Neuronal stem cell (in vitro differentiated cells): ENCODE results near the gene PBOV1.

Source experiments
- DNase-seq: peaks from one replicate; pipeline ENCODE4 v3.0.0-alpha.2; 2013; ENCODE audit warnings: low spot score
- H2AFZ ChIP-seq: one replicate; pipeline ENCODE4 v1.6.1; 2013; ENCODE audit warnings: mild to moderate bottlenecking, low read length, inconsistent platforms
- H2AK5ac ChIP-seq: 2 replicates; pipeline ENCODE4 v1.6.1; 2013; ENCODE audit warnings: low read depth, mild to moderate bottlenecking, inconsistent platforms, low read length, moderate library complexity, mixed read lengths
- H2BK120ac ChIP-seq: 2 replicates; pipeline ENCODE4 v1.6.1; 2013; ENCODE audit warnings: low read depth, mild to moderate bottlenecking, inconsistent platforms, low read length, moderate library complexity, mixed read lengths
- H2BK12ac ChIP-seq: one replicate; pipeline ENCODE4 v1.6.1; 2013; ENCODE audit warnings: low read length, inconsistent platforms
- H2BK15ac ChIP-seq: 2 replicates; pipeline ENCODE4 v1.6.1; 2013; ENCODE audit warnings: mild to moderate bottlenecking, low read length, inconsistent platforms, mixed read lengths
- H2BK5ac ChIP-seq: one replicate; pipeline ENCODE4 v1.6.1; 2013; ENCODE audit warnings: inconsistent platforms, mild to moderate bottlenecking, low read length, moderate library complexity
- H3K14ac ChIP-seq: one replicate; pipeline ENCODE4 v1.6.1; 2013; ENCODE audit warnings: low read length, inconsistent platforms
- H3K18ac ChIP-seq: 2 replicates; pipeline ENCODE4 v1.6.1; 2013; ENCODE audit warnings: low read length, inconsistent platforms
- H3K23ac ChIP-seq: 2 replicates; pipeline ENCODE4 v1.6.1; 2013; ENCODE audit warnings: low read depth, mild to moderate bottlenecking, mixed read lengths, low read length, inconsistent platforms; ENCODE audit not compliant: poor library complexity
- H3K27ac ChIP-seq: replicated peaks from 3 replicates; pipeline ENCODE4 v1.5.1; 2013; ENCODE audit warnings: low read length, inconsistent platforms
- H3K27me3 ChIP-seq, 3 experiments: 2 replicates each; pipeline ENCODE4 v1.6.1; 2013; ENCODE audit warnings: low read length in 3 of 3, mild to moderate bottlenecking in 2 of 3, inconsistent platforms in 1 of 3, low read depth in 1 of 3, mixed read lengths in 1 of 3, moderate library complexity in 1 of 3; ENCODE audit not compliant: control insufficient read depth in 3 of 3, insufficient read depth in 3 of 3
- H3K36me3 ChIP-seq, 2 donors: replicated peaks in 1 of 2; 2 replicates each; pipeline ENCODE4 v1.6.1; 2013; ENCODE audit warnings: low read length in 2 of 2; ENCODE audit not compliant: control insufficient read depth in 2 of 2, insufficient read depth in 2 of 2
- H3K4ac ChIP-seq: 2 replicates; pipeline ENCODE4 v1.6.1; 2013; ENCODE audit warnings: inconsistent platforms, mild to moderate bottlenecking, low read length, moderate library complexity
- H3K4me1 ChIP-seq, 2 donors: 1 replicate in 1 of 2; 2 replicates in 1 of 2; pipeline ENCODE4 v1.6.1; 2013; ENCODE audit warnings: low read length in 2 of 2, low read depth in 1 of 2; ENCODE audit not compliant: control insufficient read depth in 2 of 2, insufficient read depth in 1 of 2
- H3K4me2 ChIP-seq: one replicate; pipeline ENCODE4 v1.6.1; 2013; ENCODE audit warnings: mild to moderate bottlenecking, low read length, inconsistent platforms; ENCODE audit not compliant: insufficient read depth, poor library complexity, severe bottlenecking
- H3K4me3 ChIP-seq, 2 donors: 2 replicates each; pipeline ENCODE4 v1.5.1; 2013; ENCODE audit warnings: low read length in 2 of 2, mild to moderate bottlenecking in 2 of 2, inconsistent platforms in 1 of 2, moderate library complexity in 1 of 2
- H3K79me1 ChIP-seq: one replicate; pipeline ENCODE4 v1.6.1; 2013; ENCODE audit warnings: low read depth, mild to moderate bottlenecking, inconsistent platforms, low read length, moderate library complexity
- H3K9ac ChIP-seq: one replicate; pipeline ENCODE4 v1.6.1; 2013; ENCODE audit warnings: mild to moderate bottlenecking, low read depth, low read length, inconsistent platforms; ENCODE audit not compliant: poor library complexity
- H3K9me3 ChIP-seq, 2 donors: replicated peaks in 1 of 2; 2 replicates each; pipeline versions ENCODE3 to v1.6.1; 2013; ENCODE audit warnings: low read length in 2 of 2, mild to moderate bottlenecking in 2 of 2, inconsistent platforms in 1 of 2, low read depth in 1 of 2, mixed read lengths in 1 of 2, moderate library complexity in 1 of 2; ENCODE audit not compliant: control insufficient read depth in 2 of 2, insufficient read depth in 1 of 2
- H4K8ac ChIP-seq: one replicate; pipeline ENCODE4 v1.6.1; 2013; ENCODE audit warnings: low read depth, mild to moderate bottlenecking, inconsistent platforms, low read length, moderate library complexity
- H4K91ac ChIP-seq: one replicate; pipeline ENCODE4 v1.6.1; 2013; ENCODE audit warnings: low read length, low read depth, mild to moderate bottlenecking, inconsistent platforms; ENCODE audit not compliant: poor library complexity
- WGBS, 2 donors: extraction: QIAGEN DNeasy Blood & Tissue Kit; methylation state at CpG; one replicate each; pipeline ENCODE4 v1.1.7; 2013; ENCODE audit warnings: missing lambda C conversion rate in 2 of 2, mixed read lengths in 1 of 2; ENCODE audit not compliant: insufficient read length in 2 of 2, insufficient replicate concordance in 1 of 2; ENCODE audit errors: extremely low coverage in 2 of 2; 5-methylcytosine and 5-hydroxymethylcytosine counted together

The PBOV1 gene

GRCh38 chr6:138248878-138249277, 30.6 kb upstream of the PBOV1 start:
- no peak overlapping the region for H3K4me3 ChIP-seq
- H2BK15ac ChIP-seq = no peak overlapping the region
- no peak overlapping the region for H3K27ac ChIP-seq
- H4K8ac ChIP-seq = no peak overlapping the region
- no peaks in the 10 kb centered on the region for H3K9me3 ChIP-seq
- WGBS, 2 donors = no CpG with 5 or more reads among the region's 1 CpG
- no peak overlapping the region for H3K23ac ChIP-seq
- H3K79me1 ChIP-seq = no peaks in the 10 kb centered on the region
- no peak overlapping the region for H4K91ac ChIP-seq
- no peak overlapping the region for H3K9ac ChIP-seq
- H3K4ac ChIP-seq = no peak overlapping the region
- peaks cover 0 to 5% (median 0%) of the 10 kb centered on the region in 3 experiments for H3K27me3 ChIP-seq
- H2BK120ac ChIP-seq = no peak overlapping the region
- H2BK5ac ChIP-seq = no peak overlapping the region
- no peak for DNase-seq
- no peak overlapping the region for H3K14ac ChIP-seq
- no peak overlapping the region for H2AK5ac ChIP-seq
- no peaks in the 10 kb centered on the region for H3K4me1 ChIP-seq
- H2BK12ac ChIP-seq = no peak overlapping the region
- H2AFZ ChIP-seq = no peak overlapping the region
- H3K4me2 ChIP-seq = no peak overlapping the region
- H3K36me3 ChIP-seq = peaks cover 0 to 2% of the 10 kb centered on the region in 2 donors
- no peak overlapping the region for H3K18ac ChIP-seq

DNA sequence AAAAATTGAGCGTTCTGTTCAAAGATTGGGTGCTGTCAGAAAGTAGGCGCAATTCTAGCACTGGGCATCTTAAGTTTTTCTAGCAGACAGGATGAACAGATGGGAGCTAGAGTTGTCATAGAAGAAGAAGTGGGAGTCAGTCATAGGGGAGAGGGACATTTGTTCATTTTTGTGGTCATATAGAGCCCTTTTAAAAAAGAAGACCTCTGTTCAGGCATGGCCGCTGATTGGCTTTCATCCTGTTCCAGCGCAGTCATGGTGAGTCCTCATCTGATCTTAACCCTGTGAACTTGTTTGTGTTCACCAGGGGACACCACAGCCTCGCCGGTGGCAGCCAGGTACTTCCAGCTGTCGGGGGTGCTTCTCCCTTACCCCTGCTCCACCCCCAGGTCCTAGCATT, 29.7 kb upstream of the PBOV1 start:
- Histone ChIP-seq H2BK15ac (no peak overlapping the region), H3K18ac (no peak overlapping the region), H2AFZ (no peak overlapping the region), H3K36me3 (peaks cover 0 to 2% of the 10 kb centered on the region in 2 donors), H3K4ac (no peak overlapping the region), H2BK12ac (no peak overlapping the region), H3K27ac (no peak overlapping the region), H3K4me3 (no peak overlapping the region), H3K9me3 (no peaks in the 10 kb centered on the region), H3K14ac (no peak overlapping the region), H2AK5ac (no peak overlapping the region), H2BK120ac (no peak overlapping the region), H3K27me3 (peaks cover 0 to 5% (median 0%) of the 10 kb centered on the region in 3 experiments), H3K23ac (no peak overlapping the region), H3K4me1 (no peaks in the 10 kb centered on the region), H3K79me1 (no peaks in the 10 kb centered on the region), H2BK5ac (no peak overlapping the region), H3K9ac (no peak overlapping the region), H4K91ac (no peak overlapping the region), H3K4me2 (no peak overlapping the region), H4K8ac (no peak overlapping the region)
- WGBS, 2 donors = no CpG with 5 or more reads among the region's 7 CpGs
- DNase-seq = no peak

- Histone ChIP-seq H3K4me3 (no peak overlapping the region), H3K4ac (no peak overlapping the region), H2AFZ (no peak overlapping the region), H3K14ac (no peak overlapping the region), H3K27me3 (peaks cover 0 to 5% (median 0%) of the 10 kb centered on the region in 3 experiments), H3K36me3 (peaks cover 0 to 2% of the 10 kb centered on the region in 2 donors), H3K9ac (no peak overlapping the region), H2BK15ac (no peak overlapping the region), H2BK12ac (no peak overlapping the region), H2BK120ac (no peak overlapping the region), H3K27ac (no peak overlapping the region), H3K18ac (no peak overlapping the region), H2AK5ac (no peak overlapping the region), H2BK5ac (no peak overlapping the region), H3K23ac (no peak overlapping the region), H3K79me1 (no peaks in the 10 kb centered on the region), H3K4me1 (no peaks in the 10 kb centered on the region), H3K4me2 (no peak overlapping the region), H3K9me3 (no peaks in the 10 kb centered on the region), H4K91ac (no peak overlapping the region), H4K8ac (no peak overlapping the region)
- DNase-seq = no peak
- WGBS, 2 donors = no CpG with 5 or more reads among the region's 3 CpGs
These were observed 28.6 kb upstream of the PBOV1 start for GRCh38 chr6:138246650-138247440.

DNA sequence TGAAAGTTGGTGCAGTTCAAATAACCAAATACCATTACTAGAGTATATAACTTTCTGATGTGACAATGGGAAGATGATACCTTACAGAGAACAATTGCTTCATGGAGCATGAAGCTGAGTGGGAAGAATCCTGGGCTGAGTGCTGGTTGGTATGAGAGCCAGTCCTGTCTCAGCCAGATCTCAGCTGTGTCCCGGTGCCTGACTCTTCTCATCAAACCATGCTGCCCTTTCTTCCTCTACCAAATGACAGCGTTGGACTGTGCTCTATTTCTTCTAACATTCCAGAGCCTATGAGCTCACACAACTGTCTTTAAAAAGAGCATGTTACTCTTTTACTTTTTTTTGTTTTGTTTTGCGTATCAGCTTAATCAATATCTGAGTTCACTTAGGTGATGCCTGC, 27.5 kb upstream of the PBOV1 start:
- H3K4ac ChIP-seq = no peak overlapping the region

More for the DNA sequence above, 27.5 kb upstream of the PBOV1 start:
- H3K14ac ChIP-seq = no peak overlapping the region
- no peak overlapping the region for H3K27ac ChIP-seq
- H4K91ac ChIP-seq = no peak overlapping the region
- no peak for DNase-seq
- no peak overlapping the region for H2AFZ ChIP-seq
- H3K18ac ChIP-seq = no peak overlapping the region
- peaks cover 0 to under 1% of the 10 kb centered on the region in 2 donors for H3K36me3 ChIP-seq
- H3K4me2 ChIP-seq = no peak overlapping the region
- H2BK15ac ChIP-seq = no peak overlapping the region
- H3K9ac ChIP-seq = no peak overlapping the region
- no peak overlapping the region for H3K23ac ChIP-seq
- no peaks in the 10 kb centered on the region for H3K9me3 ChIP-seq
- H2AK5ac ChIP-seq = no peak overlapping the region
- no peak overlapping the region for H4K8ac ChIP-seq
- no peaks in the 10 kb centered on the region for H3K79me1 ChIP-seq
- H3K27me3 ChIP-seq = no peaks in the 10 kb centered on the region
- no CpG with 5 or more reads among the region's 3 CpGs for WGBS, 2 donors
- no peak overlapping the region for H2BK120ac ChIP-seq
- no peak overlapping the region for H2BK5ac ChIP-seq
- H2BK12ac ChIP-seq = no peak overlapping the region
- no peaks in the 10 kb centered on the region for H3K4me1 ChIP-seq
- H3K4me3 ChIP-seq = no peak overlapping the region
